WTC11 (cell line): ENCODE measurements around the gene CAB39. TPM values are rescaled to one million over a fixed set of nuclear protein-coding genes. Genes with fewer than 3 reads are reported as not detected.

Experiments used
- ATAC-seq: fragments of 200-7000 bp; cut with Tn5 transposase; 2 replicates; pipeline ENCODE4 v1.10.0; 2021; ENCODE audit warnings: mild to moderate bottlenecking, moderate library complexity
- CTCF ChIA-PET: fragments of 300-600 bp; sonication (Branson Sonifier 250); formaldehyde crosslinking; loops from one replicate; lab custom pipeline; 2021; ENCODE audit warnings: antibody characterized with exemption; lab: Charles Lee
- POLR2A ChIA-PET: fragments of 350-600 bp; sonication (Branson Sonifier 250); formaldehyde crosslinking; loops from one replicate; lab custom pipeline; 2021; ENCODE audit warnings: antibody characterized with exemption; lab: Charles Lee
- DNase-seq: peaks from one replicate; pipeline ENCODE4 v3.0.0; 2021; ENCODE audit warnings: low spot score
- H3K27ac Mint-ChIP-seq: 2 replicates; pipeline ENCODE4 v1.8.0; 2021; ENCODE audit warnings: mixed read lengths
- H3K27me3 Mint-ChIP-seq: 2 replicates; pipeline ENCODE4 v1.8.0; 2021; ENCODE audit warnings: low read depth, mild to moderate bottlenecking, moderate library complexity, mixed read lengths
- H3K36me3 Mint-ChIP-seq: 2 replicates; pipeline ENCODE4 v1.8.0; 2021; ENCODE audit warnings: mixed read lengths
- H3K4me1 Mint-ChIP-seq: 2 replicates; pipeline ENCODE4 v1.8.0; 2022; ENCODE audit warnings: mixed read lengths
- H3K4me3 Mint-ChIP-seq: 2 replicates; pipeline ENCODE4 v1.8.0; 2021; ENCODE audit warnings: mild to moderate bottlenecking, moderate library complexity, mixed read lengths
- H3K9me3 Mint-ChIP-seq: 2 replicates; pipeline ENCODE4 v1.8.0; 2021; ENCODE audit warnings: mixed read lengths
- GRHL2 ChIP-seq: fragments of 250-450 bp; sonication (Bioruptor Pico); IDR thresholded peaks from 2 replicates; pipeline ENCODE4 v1.8.0; 2022; ENCODE audit warnings: mild to moderate bottlenecking, moderate library complexity; ENCODE audit not compliant: insufficient replicate concordance, severe bottlenecking
- IRF2 ChIP-seq: sonication (generic); formaldehyde crosslinking; IDR thresholded peaks from 2 replicates; pipeline ENCODE4 v1.8.0; 2022; ENCODE audit warnings: low read depth, missing genetic modification reagents, borderline replicate concordance
- JAZF1 ChIP-seq: fragments of 250-450 bp; sonication (Bioruptor Pico); IDR thresholded peaks from 2 replicates; pipeline ENCODE4 v1.9.0; 2021; ENCODE audit warnings: moderate library complexity, mild to moderate bottlenecking, inconsistent platforms
- JUN ChIP-seq: sonication (generic); formaldehyde crosslinking; IDR thresholded peaks from 2 replicates; pipeline ENCODE4 v1.8.0; 2023; ENCODE audit warnings: mild to moderate bottlenecking, missing genetic modification reagents
- NR1H2 ChIP-seq: sonication (generic); formaldehyde crosslinking; IDR thresholded peaks from 2 replicates; pipeline ENCODE4 v1.9.0; 2021; ENCODE audit warnings: mild to moderate bottlenecking, moderate library complexity, missing genetic modification reagents
- NR2C2 ChIP-seq: sonication (generic); formaldehyde crosslinking; IDR thresholded peaks from 2 replicates; pipeline ENCODE4 v1.8.0; 2022; ENCODE audit warnings: mild to moderate bottlenecking, missing genetic modification reagents
- OVOL2 ChIP-seq: fragments of 250-450 bp; sonication (Bioruptor Pico); IDR thresholded peaks from 2 replicates; pipeline ENCODE4 v1.9.0; 2021; ENCODE audit warnings: mild to moderate bottlenecking, borderline replicate concordance
- RORB ChIP-seq: fragments of 250-450 bp; sonication (Bioruptor Pico); IDR thresholded peaks from 2 replicates; pipeline ENCODE4 v1.9.0; 2021; ENCODE audit warnings: mild to moderate bottlenecking
- SMAD3 ChIP-seq: sonication (generic); formaldehyde crosslinking; IDR thresholded peaks from 2 replicates; pipeline ENCODE4 v1.8.0; 2022; ENCODE audit warnings: missing genetic modification reagents, mild to moderate bottlenecking, borderline replicate concordance
- SMAD4 ChIP-seq: sonication (generic); formaldehyde crosslinking; IDR thresholded peaks from 2 replicates; pipeline ENCODE4 v1.8.0; 2022; ENCODE audit warnings: mild to moderate bottlenecking, missing genetic modification reagents
- SP1 ChIP-seq: sonication (generic); formaldehyde crosslinking; conservative IDR thresholded peaks from 2 replicates; pipeline ENCODE4 v1.8.1; 2022; ENCODE audit warnings: missing genetic modification reagents
- ZNF396 ChIP-seq: fragments of 250-450 bp; sonication (Bioruptor Pico); IDR thresholded peaks from 2 replicates; pipeline ENCODE4 v1.8.0; 2021; ENCODE audit warnings: mild to moderate bottlenecking, moderate library complexity, borderline replicate concordance
- ZNF671 ChIP-seq: fragments of 250-450 bp; sonication (Bioruptor Pico); IDR thresholded peaks from 2 replicates; pipeline ENCODE4 v1.8.0; 2021; ENCODE audit warnings: mild to moderate bottlenecking
- total RNA-seq: library from RNA; stranded (reverse); gene quantifications from 3 replicates; pipeline ENCODE4 v1.2.3, GENCODE V29; 2021
- TF ChIP-seq, protein P1 (sequence below): sonication (generic); formaldehyde crosslinking; IDR thresholded peaks from 2 replicates; pipeline ENCODE4 v1.8.0; 2022; ENCODE audit warnings: missing genetic modification reagents
- TF ChIP-seq, protein P2 (sequence below): sonication (generic); formaldehyde crosslinking; IDR thresholded peaks from 2 replicates; pipeline ENCODE4 v1.8.0; 2023; ENCODE audit warnings: missing genetic modification reagents
- TF ChIP-seq, protein P3 (sequence below): fragments of 250-450 bp; sonication (Bioruptor Pico); IDR thresholded peaks from 2 replicates; pipeline ENCODE4 v1.9.0; 2021; ENCODE audit warnings: mild to moderate bottlenecking, borderline replicate concordance
- TF ChIP-seq, protein P4 (sequence below): sonication (generic); formaldehyde crosslinking; IDR thresholded peaks from 2 replicates; pipeline ENCODE4 v1.8.1; 2023; ENCODE audit warnings: mild to moderate bottlenecking, missing genetic modification reagents, borderline replicate concordance
- TF ChIP-seq, protein P5 (sequence below): fragments of 250-450 bp; sonication (Bioruptor Pico); IDR thresholded peaks from 2 replicates; pipeline ENCODE4 v1.8.0; 2021; ENCODE audit warnings: mild to moderate bottlenecking
- TF ChIP-seq, protein P6 (sequence below): sonication (generic); formaldehyde crosslinking; IDR thresholded peaks from 2 replicates; pipeline ENCODE4 v1.8.1; 2022; ENCODE audit warnings: missing genetic modification reagents, borderline replicate concordance

The CAB39 gene
- total RNA-seq, 1 experiment from 2014 or later = 36.9 TPM

DNA sequence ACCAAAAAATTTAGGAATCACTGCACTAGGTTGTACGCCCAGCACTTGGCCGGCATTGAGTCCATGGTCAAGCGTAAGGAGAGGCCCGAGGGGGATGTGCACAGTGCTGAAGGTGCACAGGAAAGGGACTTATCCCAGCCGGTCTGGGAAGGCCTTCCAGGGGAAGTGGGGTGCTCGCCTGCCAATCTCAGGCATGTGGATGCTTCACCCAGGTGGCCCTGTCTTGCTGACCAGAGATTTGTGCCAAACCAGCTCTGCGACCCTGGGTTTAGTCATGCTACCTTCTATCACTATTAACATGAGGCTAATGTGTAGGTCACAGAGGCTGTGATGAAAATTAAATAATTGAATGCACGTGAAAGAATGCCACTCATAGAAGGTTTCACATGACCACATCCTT is 150.4 kb downstream of the CAB39 start:
- ATAC-seq (no peak), DNase-seq (no peak)
- peak overlapping the region; percentile 94; the same call in 1 of the 2 replicates for H3K4me3 Mint-ChIP-seq
- H3K36me3 Mint-ChIP-seq = no peaks in the 10 kb centered on the region
- TF ChIP-seq RORB (CRISPR knock-in tag) (no peak), ZNF396 (CRISPR knock-in tag) (no peak), JUN (no peak), SMAD3 (CRISPR knock-in tag) (no peak), ZNF671 (CRISPR knock-in tag) (no peak), OVOL2 (CRISPR knock-in tag) (no peak), NR2C2 (no peak), NR1H2 (CRISPR knock-in tag) (no peak), IRF2 (CRISPR knock-in tag) (no peak), SP1 (CRISPR knock-in tag) (no peak), JAZF1 (CRISPR knock-in tag) (no peak), GRHL2 (no peak), SMAD4 (CRISPR knock-in tag) (no peak)
- TF ChIP-seq, protein P1, sequence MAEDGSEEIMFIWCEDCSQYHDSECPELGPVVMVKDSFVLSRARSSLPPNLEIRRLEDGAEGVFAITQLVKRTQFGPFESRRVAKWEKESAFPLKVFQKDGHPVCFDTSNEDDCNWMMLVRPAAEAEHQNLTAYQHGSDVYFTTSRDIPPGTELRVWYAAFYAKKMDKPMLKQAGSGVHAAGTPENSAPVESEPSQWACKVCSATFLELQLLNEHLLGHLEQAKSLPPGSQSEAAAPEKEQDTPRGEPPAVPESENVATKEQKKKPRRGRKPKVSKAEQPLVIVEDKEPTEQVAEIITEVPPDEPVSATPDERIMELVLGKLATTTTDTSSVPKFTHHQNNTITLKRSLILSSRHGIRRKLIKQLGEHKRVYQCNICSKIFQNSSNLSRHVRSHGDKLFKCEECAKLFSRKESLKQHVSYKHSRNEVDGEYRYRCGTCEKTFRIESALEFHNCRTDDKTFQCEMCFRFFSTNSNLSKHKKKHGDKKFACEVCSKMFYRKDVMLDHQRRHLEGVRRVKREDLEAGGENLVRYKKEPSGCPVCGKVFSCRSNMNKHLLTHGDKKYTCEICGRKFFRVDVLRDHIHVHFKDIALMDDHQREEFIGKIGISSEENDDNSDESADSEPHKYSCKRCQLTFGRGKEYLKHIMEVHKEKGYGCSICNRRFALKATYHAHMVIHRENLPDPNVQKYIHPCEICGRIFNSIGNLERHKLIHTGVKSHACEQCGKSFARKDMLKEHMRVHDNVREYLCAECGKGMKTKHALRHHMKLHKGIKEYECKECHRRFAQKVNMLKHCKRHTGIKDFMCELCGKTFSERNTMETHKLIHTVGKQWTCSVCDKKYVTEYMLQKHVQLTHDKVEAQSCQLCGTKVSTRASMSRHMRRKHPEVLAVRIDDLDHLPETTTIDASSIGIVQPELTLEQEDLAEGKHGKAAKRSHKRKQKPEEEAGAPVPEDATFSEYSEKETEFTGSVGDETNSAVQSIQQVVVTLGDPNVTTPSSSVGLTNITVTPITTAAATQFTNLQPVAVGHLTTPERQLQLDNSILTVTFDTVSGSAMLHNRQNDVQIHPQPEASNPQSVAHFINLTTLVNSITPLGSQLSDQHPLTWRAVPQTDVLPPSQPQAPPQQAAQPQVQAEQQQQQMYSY (CRISPR knock-in tag) = no peak
- TF ChIP-seq, protein P2, sequence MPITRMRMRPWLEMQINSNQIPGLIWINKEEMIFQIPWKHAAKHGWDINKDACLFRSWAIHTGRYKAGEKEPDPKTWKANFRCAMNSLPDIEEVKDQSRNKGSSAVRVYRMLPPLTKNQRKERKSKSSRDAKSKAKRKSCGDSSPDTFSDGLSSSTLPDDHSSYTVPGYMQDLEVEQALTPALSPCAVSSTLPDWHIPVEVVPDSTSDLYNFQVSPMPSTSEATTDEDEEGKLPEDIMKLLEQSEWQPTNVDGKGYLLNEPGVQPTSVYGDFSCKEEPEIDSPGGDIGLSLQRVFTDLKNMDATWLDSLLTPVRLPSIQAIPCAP (CRISPR knock-in tag) = no peak
- TF ChIP-seq, protein P3, sequence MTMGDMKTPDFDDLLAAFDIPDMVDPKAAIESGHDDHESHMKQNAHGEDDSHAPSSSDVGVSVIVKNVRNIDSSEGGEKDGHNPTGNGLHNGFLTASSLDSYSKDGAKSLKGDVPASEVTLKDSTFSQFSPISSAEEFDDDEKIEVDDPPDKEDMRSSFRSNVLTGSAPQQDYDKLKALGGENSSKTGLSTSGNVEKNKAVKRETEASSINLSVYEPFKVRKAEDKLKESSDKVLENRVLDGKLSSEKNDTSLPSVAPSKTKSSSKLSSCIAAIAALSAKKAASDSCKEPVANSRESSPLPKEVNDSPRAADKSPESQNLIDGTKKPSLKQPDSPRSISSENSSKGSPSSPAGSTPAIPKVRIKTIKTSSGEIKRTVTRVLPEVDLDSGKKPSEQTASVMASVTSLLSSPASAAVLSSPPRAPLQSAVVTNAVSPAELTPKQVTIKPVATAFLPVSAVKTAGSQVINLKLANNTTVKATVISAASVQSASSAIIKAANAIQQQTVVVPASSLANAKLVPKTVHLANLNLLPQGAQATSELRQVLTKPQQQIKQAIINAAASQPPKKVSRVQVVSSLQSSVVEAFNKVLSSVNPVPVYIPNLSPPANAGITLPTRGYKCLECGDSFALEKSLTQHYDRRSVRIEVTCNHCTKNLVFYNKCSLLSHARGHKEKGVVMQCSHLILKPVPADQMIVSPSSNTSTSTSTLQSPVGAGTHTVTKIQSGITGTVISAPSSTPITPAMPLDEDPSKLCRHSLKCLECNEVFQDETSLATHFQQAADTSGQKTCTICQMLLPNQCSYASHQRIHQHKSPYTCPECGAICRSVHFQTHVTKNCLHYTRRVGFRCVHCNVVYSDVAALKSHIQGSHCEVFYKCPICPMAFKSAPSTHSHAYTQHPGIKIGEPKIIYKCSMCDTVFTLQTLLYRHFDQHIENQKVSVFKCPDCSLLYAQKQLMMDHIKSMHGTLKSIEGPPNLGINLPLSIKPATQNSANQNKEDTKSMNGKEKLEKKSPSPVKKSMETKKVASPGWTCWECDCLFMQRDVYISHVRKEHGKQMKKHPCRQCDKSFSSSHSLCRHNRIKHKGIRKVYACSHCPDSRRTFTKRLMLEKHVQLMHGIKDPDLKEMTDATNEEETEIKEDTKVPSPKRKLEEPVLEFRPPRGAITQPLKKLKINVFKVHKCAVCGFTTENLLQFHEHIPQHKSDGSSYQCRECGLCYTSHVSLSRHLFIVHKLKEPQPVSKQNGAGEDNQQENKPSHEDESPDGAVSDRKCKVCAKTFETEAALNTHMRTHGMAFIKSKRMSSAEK (CRISPR knock-in tag) = no peak
- TF ChIP-seq, protein P4, sequence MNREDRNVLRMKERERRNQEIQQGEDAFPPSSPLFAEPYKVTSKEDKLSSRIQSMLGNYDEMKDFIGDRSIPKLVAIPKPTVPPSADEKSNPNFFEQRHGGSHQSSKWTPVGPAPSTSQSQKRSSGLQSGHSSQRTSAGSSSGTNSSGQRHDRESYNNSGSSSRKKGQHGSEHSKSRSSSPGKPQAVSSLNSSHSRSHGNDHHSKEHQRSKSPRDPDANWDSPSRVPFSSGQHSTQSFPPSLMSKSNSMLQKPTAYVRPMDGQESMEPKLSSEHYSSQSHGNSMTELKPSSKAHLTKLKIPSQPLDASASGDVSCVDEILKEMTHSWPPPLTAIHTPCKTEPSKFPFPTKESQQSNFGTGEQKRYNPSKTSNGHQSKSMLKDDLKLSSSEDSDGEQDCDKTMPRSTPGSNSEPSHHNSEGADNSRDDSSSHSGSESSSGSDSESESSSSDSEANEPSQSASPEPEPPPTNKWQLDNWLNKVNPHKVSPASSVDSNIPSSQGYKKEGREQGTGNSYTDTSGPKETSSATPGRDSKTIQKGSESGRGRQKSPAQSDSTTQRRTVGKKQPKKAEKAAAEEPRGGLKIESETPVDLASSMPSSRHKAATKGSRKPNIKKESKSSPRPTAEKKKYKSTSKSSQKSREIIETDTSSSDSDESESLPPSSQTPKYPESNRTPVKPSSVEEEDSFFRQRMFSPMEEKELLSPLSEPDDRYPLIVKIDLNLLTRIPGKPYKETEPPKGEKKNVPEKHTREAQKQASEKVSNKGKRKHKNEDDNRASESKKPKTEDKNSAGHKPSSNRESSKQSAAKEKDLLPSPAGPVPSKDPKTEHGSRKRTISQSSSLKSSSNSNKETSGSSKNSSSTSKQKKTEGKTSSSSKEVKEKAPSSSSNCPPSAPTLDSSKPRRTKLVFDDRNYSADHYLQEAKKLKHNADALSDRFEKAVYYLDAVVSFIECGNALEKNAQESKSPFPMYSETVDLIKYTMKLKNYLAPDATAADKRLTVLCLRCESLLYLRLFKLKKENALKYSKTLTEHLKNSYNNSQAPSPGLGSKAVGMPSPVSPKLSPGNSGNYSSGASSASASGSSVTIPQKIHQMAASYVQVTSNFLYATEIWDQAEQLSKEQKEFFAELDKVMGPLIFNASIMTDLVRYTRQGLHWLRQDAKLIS (CRISPR knock-in tag) = no peak
- TF ChIP-seq, protein P5, sequence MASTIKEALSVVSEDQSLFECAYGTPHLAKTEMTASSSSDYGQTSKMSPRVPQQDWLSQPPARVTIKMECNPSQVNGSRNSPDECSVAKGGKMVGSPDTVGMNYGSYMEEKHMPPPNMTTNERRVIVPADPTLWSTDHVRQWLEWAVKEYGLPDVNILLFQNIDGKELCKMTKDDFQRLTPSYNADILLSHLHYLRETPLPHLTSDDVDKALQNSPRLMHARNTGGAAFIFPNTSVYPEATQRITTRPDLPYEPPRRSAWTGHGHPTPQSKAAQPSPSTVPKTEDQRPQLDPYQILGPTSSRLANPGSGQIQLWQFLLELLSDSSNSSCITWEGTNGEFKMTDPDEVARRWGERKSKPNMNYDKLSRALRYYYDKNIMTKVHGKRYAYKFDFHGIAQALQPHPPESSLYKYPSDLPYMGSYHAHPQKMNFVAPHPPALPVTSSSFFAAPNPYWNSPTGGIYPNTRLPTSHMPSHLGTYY (CRISPR knock-in tag) = no peak
- TF ChIP-seq, protein P6, sequence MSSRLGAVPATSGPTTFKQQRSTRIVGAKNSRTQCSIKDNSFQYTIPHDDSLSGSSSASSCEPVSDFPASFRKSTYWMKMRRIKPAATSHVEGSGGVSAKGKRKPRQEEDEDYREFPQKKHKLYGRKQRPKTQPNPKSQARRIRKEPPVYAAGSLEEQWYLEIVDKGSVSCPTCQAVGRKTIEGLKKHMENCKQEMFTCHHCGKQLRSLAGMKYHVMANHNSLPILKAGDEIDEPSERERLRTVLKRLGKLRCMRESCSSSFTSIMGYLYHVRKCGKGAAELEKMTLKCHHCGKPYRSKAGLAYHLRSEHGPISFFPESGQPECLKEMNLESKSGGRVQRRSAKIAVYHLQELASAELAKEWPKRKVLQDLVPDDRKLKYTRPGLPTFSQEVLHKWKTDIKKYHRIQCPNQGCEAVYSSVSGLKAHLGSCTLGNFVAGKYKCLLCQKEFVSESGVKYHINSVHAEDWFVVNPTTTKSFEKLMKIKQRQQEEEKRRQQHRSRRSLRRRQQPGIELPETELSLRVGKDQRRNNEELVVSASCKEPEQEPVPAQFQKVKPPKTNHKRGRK (CRISPR knock-in tag) = no peak
- peaks cover 7% of the 10 kb centered on the region; the same call in 1 of the 2 replicates for H3K9me3 Mint-ChIP-seq
- no peaks in the 10 kb centered on the region; the same call in 1 of the 2 replicates for H3K27me3 Mint-ChIP-seq
- H3K4me1 Mint-ChIP-seq = peaks cover 53% of the 10 kb centered on the region
- POLR2A ChIA-PET = no interaction called here
- H3K27ac Mint-ChIP-seq = no peak overlapping the region
- CTCF ChIA-PET = interaction anchor here (0.7 kb wide), 1 partner anchor 61 kb away, joined by 3 read pairs; no protein-coding TSS in a partner anchor
